H1 (cell line): ENCODE measurements around the gene SHANK1. TPM values are rescaled to one million over a fixed set of nuclear protein-coding genes. Genes with fewer than 3 reads are reported as not detected.

Experiments
- CBX5 ChIP-seq: fragments of 300-800, 300-1000 bp; sonication (generic); IDR thresholded peaks from 2 replicates; pipeline ENCODE4 v1.7.1; 2016; ENCODE audit warnings: antibody characterized with exemption, low read length, low read depth
- CEBPB ChIP-seq: IDR thresholded peaks from 2 replicates; pipeline ENCODE4 v1.6.1; 2012; ENCODE audit warnings: low read depth, low read length
- CHD7 ChIP-seq: fragments of 300-600 bp; sonication (generic); IDR thresholded peaks from 2 replicates; pipeline ENCODE4 v1.7.1; 2012; ENCODE audit warnings: low read length, moderate library complexity, mild to moderate bottlenecking, inconsistent platforms; ENCODE audit not compliant: insufficient replicate concordance
- CREB1 ChIP-seq: IDR thresholded peaks from 2 replicates; pipeline ENCODE4 v1.6.1; 2012; ENCODE audit warnings: inconsistent platforms
- CTBP2 ChIP-seq: IDR thresholded peaks from 2 replicates; pipeline ENCODE4 v1.7.0; 2011; ENCODE audit warnings: borderline replicate concordance, mild to moderate bottlenecking, moderate library complexity, mixed read lengths, low read length; ENCODE audit not compliant: insufficient read depth, insufficient read length
- KDM4A ChIP-seq: IDR thresholded peaks from one replicate; pipeline ENCODE4 v1.7.1; 2012; ENCODE audit warnings: low read depth, mild to moderate bottlenecking, moderate library complexity, low read length, inconsistent platforms; ENCODE audit not compliant: severe bottlenecking
- NRF1 ChIP-seq: IDR thresholded peaks from 2 replicates; pipeline ENCODE4 v1.6.1; 2011; ENCODE audit warnings: mild to moderate bottlenecking, low read depth, low read length, improper control_type of control experiment
- RAD21 ChIP-seq, 2 experiments: IDR thresholded peaks in 1 of 2; conservative IDR thresholded peaks in 1 of 2; 2 replicates each; pipeline ENCODE4 v1.6.1; 2011; ENCODE audit warnings: low read depth in 2 of 2, low read length in 2 of 2, improper control_type of control experiment in 1 of 2, inconsistent platforms in 1 of 2, mild to moderate bottlenecking in 1 of 2, moderate library complexity in 1 of 2
- RXRA ChIP-seq: IDR thresholded peaks from 2 replicates; pipeline ENCODE4 v1.6.1; 2011; ENCODE audit warnings: low read depth, mild to moderate bottlenecking, low read length, moderate library complexity; ENCODE audit not compliant: insufficient read depth
- TAF1 ChIP-seq: IDR thresholded peaks from 2 replicates; pipeline ENCODE4 v1.6.1; 2011; ENCODE audit warnings: mild to moderate bottlenecking, low read depth, low read length
- TAF7 ChIP-seq: optimal IDR thresholded peaks from 2 replicates; pipeline ENCODE3; 2011; ENCODE audit warnings: low read depth, mild to moderate bottlenecking, inconsistent platforms, low read length, moderate library complexity, borderline replicate concordance
- polyA plus RNA-seq, 7 experiments: library from polyadenylated mRNA; depleted of rRNA in 3 of 7; stranded (reverse) in 5 of 7; unstranded in 2 of 7; fragments of >200 nt in 5 of 7; fragments of 200-250 nt in 2 of 7; gene quantifications; 1 replicate in 5 of 7; 2 replicates in 1 of 7; 4 replicates in 1 of 7; pipeline versions ENCODE4 v1.2.1 to v1.2.3, GENCODE V29; 2011 to 2013; ENCODE audit warnings: missing spikeins in 2 of 7, mixed read lengths in 2 of 7
- total RNA-seq: library from RNA; stranded (reverse); fragmentation: NEBNext Ultra II Directional; extraction: Animal tissue kit (Norgen Biotek cat#: 25700); gene quantifications from 2 replicates; pipeline ENCODE4 v1.2.1, GENCODE V29; 2021

Gene SHANK1
- total and polyA plus RNA-seq, 2 of the 8 experiments (the other 6 are each of a cell fraction or from before 2014, with no cell fraction given) = 1.1 to 3.7 TPM

GRCh38 chr19:50728084-50728737 is 8.6 kb upstream of the SHANK1 start (continued):
- no peak for TF ChIP-seq RAD21 (IDR thresholded peaks at IDR 0.05 in 1 of 2, conservative IDR thresholded peaks at IDR 0.05 in 1 of 2; ENCODE audit: low read depth in 2 of 2, low read length in 2 of 2)
- TF ChIP-seq CBX5 = no peak
- no peak for TF ChIP-seq RXRA
- TF ChIP-seq NRF1 = no peak
- TF ChIP-seq TAF1 = peak; percentile 71
- peak; percentile 56 for TF ChIP-seq CREB1
- TF ChIP-seq CEBPB = no peak
- no peak for TF ChIP-seq TAF7
- no peak for TF ChIP-seq CTBP2
- no peak for TF ChIP-seq KDM4A
- no peak for TF ChIP-seq CHD7
